GM18868 (cell line): ENCODE measurements around the gene HOXA11.

Source experiments
- ATAC-seq: cut with Tn5 transposase; IDR thresholded peaks from one replicate; pipeline ENCODE4 v1.9.1; 2021; ENCODE audit warnings: mild to moderate bottlenecking, moderate library complexity; ENCODE audit not compliant: unreplicated experiment

HOXA11 gene

GRCh38 chr7:27185013-27185853, at the start of gene HOXA11:
TSS of gene HOXA11 (minus strand) at chr7:27185232. CDS start at chr7:27185144, 88 bp downstream.
- no peak for ATAC-seq

- no peak for ATAC-seq
Observed at GRCh38 chr7:27229448-27229847, 44.4 kb upstream of the HOXA11 start.

GRCh38 chr7:27224983-27225934, 40.2 kb upstream of the HOXA11 start:
- ATAC-seq: no peak

- ATAC-seq: no peak
Observed at GRCh38 chr7:27223941-27224575, 39.0 kb upstream of the HOXA11 start.

- peak; percentile 91 for ATAC-seq
Observed at GRCh38 chr7:27221201-27221797, 36.3 kb upstream of the HOXA11 start.

GRCh38 chr7:27220440-27220955, 35.5 kb upstream of the HOXA11 start:
- ATAC-seq: no peak

GRCh38 chr7:27219821-27220220, 34.8 kb upstream of the HOXA11 start:
- ATAC-seq: no peak

GRCh38 chr7:27217951-27218350, 32.9 kb upstream of the HOXA11 start:
- no peak for ATAC-seq

- ATAC-seq: no peak
Observed at GRCh38 chr7:27215356-27215755, 30.3 kb upstream of the HOXA11 start.

GRCh38 chr7:27214239-27214950, 29.4 kb upstream of the HOXA11 start:
- no peak for ATAC-seq

- ATAC-seq: no peak
Observed at GRCh38 chr7:27213433-27214238, 28.6 kb upstream of the HOXA11 start.

- no peak for ATAC-seq
Observed at GRCh38 chr7:27212497-27213432, 27.7 kb upstream of the HOXA11 start.

GRCh38 chr7:27211764-27212204, 26.8 kb upstream of the HOXA11 start:
- ATAC-seq: no peak

- no peak for ATAC-seq
Observed at GRCh38 chr7:27211084-27211446, 26.0 kb upstream of the HOXA11 start.

GRCh38 chr7:27210441-27211083, 25.5 kb upstream of the HOXA11 start:
- no peak for ATAC-seq

- ATAC-seq: no peak
Observed at GRCh38 chr7:27209933-27210440, 25.0 kb upstream of the HOXA11 start.

GRCh38 chr7:27208998-27209397, 24.0 kb upstream of the HOXA11 start:
- ATAC-seq: no peak
